NB4 (cell line): Measurements from ENCODE around the gene GAL.

Source experiments
- DNase-seq: peaks from one replicate; pipeline ENCODE4 v3.0.0; 2010; ENCODE audit warnings: low read depth
- H3K4me3 ChIP-seq: one replicate; pipeline ENCODE4 v1.5.1; 2011; ENCODE audit warnings: mild to moderate bottlenecking, low read depth, low read length, moderate library complexity
- MYC ChIP-seq: IDR thresholded peaks from 2 replicates; pipeline ENCODE4 v1.6.1; 2011; ENCODE audit warnings: low read depth, low read length
- POLR2A ChIP-seq: IDR thresholded peaks from 2 replicates; pipeline ENCODE4 v1.6.1; 2011; ENCODE audit warnings: mild to moderate bottlenecking; ENCODE audit not compliant: insufficient read length; ENCODE audit errors: extremely low read depth
- TF ChIP-seq, protein P1 (sequence below): IDR thresholded peaks from 2 replicates; pipeline ENCODE4 v1.6.1; 2011; ENCODE audit warnings: low read depth, low read length
- TF ChIP-seq, protein P2 (sequence below): IDR thresholded peaks from one replicate; pipeline ENCODE4 v1.5.1; 2012; ENCODE audit warnings: low read depth, low read length

Gene GAL

GRCh38 chr11:68649851-68650555, 34.3 kb upstream of the GAL start:
- no peak for DNase-seq
- TF ChIP-seq, protein P1, sequence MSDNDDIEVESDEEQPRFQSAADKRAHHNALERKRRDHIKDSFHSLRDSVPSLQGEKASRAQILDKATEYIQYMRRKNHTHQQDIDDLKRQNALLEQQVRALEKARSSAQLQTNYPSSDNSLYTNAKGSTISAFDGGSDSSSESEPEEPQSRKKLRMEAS = no peak
- TF ChIP-seq MYC = no peak
- no peak for TF ChIP-seq POLR2A
- TF ChIP-seq, protein P2, sequence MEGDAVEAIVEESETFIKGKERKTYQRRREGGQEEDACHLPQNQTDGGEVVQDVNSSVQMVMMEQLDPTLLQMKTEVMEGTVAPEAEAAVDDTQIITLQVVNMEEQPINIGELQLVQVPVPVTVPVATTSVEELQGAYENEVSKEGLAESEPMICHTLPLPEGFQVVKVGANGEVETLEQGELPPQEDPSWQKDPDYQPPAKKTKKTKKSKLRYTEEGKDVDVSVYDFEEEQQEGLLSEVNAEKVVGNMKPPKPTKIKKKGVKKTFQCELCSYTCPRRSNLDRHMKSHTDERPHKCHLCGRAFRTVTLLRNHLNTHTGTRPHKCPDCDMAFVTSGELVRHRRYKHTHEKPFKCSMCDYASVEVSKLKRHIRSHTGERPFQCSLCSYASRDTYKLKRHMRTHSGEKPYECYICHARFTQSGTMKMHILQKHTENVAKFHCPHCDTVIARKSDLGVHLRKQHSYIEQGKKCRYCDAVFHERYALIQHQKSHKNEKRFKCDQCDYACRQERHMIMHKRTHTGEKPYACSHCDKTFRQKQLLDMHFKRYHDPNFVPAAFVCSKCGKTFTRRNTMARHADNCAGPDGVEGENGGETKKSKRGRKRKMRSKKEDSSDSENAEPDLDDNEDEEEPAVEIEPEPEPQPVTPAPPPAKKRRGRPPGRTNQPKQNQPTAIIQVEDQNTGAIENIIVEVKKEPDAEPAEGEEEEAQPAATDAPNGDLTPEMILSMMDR = no peak
- no peak overlapping the region for H3K4me3 ChIP-seq

- no peak for DNase-seq
- no peak overlapping the region for H3K4me3 ChIP-seq
- TF ChIP-seq MYC (no peak), POLR2A (no peak)
- TF ChIP-seq, protein P1 = no peak
- TF ChIP-seq, protein P2 = no peak
Observed at GRCh38 chr11:68650801-68651200, 33.5 kb upstream of the GAL start.

GRCh38 chr11:68651208-68651984, 32.9 kb upstream of the GAL start:
- TF ChIP-seq, protein P1 = no peak
- TF ChIP-seq POLR2A (no peak), MYC (no peak)
- TF ChIP-seq, protein P2 = no peak
- peak; percentile 66 for DNase-seq
- no peak overlapping the region for H3K4me3 ChIP-seq

GRCh38 chr11:68651985-68652682, 32.2 kb upstream of the GAL start:
- no peak overlapping the region for H3K4me3 ChIP-seq
- TF ChIP-seq, protein P2 = no peak
- TF ChIP-seq MYC (no peak), POLR2A (no peak)
- TF ChIP-seq, protein P1 = no peak
- DNase-seq = no peak

DNA sequence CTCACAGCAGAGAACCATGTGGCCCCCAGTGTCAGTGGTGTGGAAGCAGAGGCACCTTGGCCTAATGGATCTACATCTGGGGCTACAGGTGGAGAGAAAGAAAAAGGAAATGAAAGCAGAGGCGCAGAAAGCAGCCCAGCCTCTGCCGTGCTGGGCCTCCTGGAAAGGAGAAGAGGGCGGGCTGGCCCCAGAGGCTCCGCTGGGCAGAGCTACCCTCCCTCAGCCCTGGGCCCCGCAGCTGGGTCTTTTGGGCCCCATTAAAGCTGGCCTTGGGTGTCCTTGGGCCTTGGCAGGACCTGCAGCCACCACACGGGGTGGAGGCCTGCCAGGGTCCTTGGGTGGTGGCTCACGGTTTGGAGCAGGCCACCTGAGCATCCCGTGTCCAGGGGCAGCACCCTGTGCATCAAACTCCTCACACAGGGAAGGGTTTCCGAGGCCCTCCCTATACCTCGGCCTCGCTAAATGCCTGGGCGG, 31.6 kb upstream of the GAL start:
- no peak for DNase-seq
- TF ChIP-seq MYC = no peak
- TF ChIP-seq, protein P1 = no peak
- no peak for TF ChIP-seq POLR2A
- TF ChIP-seq, protein P2 = no peak
- no peak overlapping the region for H3K4me3 ChIP-seq
